ENCODE data around the gene DPH5. TPM values are rescaled to one million over a fixed set of nuclear protein-coding genes. Genes with fewer than 3 reads are reported as not detected.
"Not testable (repeated sequence)": the region's sequence is repeated elsewhere in the genome, so short reads cannot be mapped to it uniquely, and the experiment has no call there.

Gene DPH5
- total RNA-seq, 2 experiments from 2014 or later = 19.4 to 45.6 TPM

DNA sequence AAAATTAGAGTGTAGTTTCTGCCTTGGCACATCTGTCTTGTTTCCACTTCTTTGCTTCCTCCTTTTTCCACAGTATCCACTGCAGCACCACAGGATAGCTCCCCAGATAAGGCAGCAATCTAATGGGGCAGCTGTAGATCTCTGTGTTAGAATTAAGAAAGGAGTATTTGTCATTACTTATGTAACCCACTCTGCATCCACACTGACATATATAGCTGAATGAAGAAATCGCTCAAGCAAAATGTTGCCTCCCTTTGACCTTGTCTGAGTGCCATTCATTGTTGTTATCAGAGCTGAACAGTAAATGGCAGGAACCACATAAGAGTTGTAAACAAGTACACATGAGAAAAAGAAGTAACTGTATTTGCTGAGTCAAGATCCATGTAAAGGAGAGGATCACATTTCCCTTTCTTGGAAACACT, 45.9 kb upstream of the DPH5 start:
- intact Hi-C loops (cut with micrococcal nuclease; ENCODE audit: unreplicated experiment) = loop anchor here (5.0 kb wide), 1 partner anchor 51 kb away; no protein-coding TSS in a partner anchor
- H3K4me3 ChIP-seq (ENCODE audit: low read depth, low read length, poor library complexity, severe bottlenecking) = no peak overlapping the region
- no peak for DNase-seq (ENCODE audit: low spot score)
- no TSS peak for BruUV-seq (replicated peaks)
- no peaks in the 10 kb centered on the region for H3K9me2 ChIP-seq (ENCODE audit: insufficient read depth, low read length)
- CTCF ChIA-PET (ENCODE audit: unreplicated experiment) = no interaction called here
- H3K27ac ChIP-seq (ENCODE audit: low read depth, low read length, poor library complexity, severe bottlenecking) = no peak overlapping the region
- POLR2A ChIA-PET = interaction anchor here (0.5 to 0.7 kb wide), 2 partner anchors 167 to 563 kb away, joined by 3 read pairs; no protein-coding TSS in a partner anchor
- H3K79me2 ChIP-seq (ENCODE audit: insufficient read depth, low read depth, low read length) = no peaks in the 10 kb centered on the region
- H3K4me2 ChIP-seq (ENCODE audit: low read length) = no peak overlapping the region
- no peaks in the 10 kb centered on the region for H3K4me1 ChIP-seq (ENCODE audit: insufficient read depth, low read length, poor library complexity, severe bottlenecking)
- no peaks in the 10 kb centered on the region for H4K20me1 ChIP-seq (ENCODE audit: insufficient read depth, low read length)
- no peaks in the 10 kb centered on the region for H3K9me3 ChIP-seq (ENCODE audit: low read length)
- TF ChIP-seq EZH2phosphoT487 (IDR thresholded peaks at IDR 0.05; ENCODE audit: borderline replicate concordance, low read depth, low read length) = no peak
- TF ChIP-seq, protein P1, sequence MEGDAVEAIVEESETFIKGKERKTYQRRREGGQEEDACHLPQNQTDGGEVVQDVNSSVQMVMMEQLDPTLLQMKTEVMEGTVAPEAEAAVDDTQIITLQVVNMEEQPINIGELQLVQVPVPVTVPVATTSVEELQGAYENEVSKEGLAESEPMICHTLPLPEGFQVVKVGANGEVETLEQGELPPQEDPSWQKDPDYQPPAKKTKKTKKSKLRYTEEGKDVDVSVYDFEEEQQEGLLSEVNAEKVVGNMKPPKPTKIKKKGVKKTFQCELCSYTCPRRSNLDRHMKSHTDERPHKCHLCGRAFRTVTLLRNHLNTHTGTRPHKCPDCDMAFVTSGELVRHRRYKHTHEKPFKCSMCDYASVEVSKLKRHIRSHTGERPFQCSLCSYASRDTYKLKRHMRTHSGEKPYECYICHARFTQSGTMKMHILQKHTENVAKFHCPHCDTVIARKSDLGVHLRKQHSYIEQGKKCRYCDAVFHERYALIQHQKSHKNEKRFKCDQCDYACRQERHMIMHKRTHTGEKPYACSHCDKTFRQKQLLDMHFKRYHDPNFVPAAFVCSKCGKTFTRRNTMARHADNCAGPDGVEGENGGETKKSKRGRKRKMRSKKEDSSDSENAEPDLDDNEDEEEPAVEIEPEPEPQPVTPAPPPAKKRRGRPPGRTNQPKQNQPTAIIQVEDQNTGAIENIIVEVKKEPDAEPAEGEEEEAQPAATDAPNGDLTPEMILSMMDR (conservative IDR thresholded peaks at IDR 0.05; ENCODE audit: low read length) = no peak
- H3K36me3 ChIP-seq (ENCODE audit: insufficient read depth, low read length) = peaks cover 6% of the 10 kb centered on the region; the same call in 1 of the 2 replicates
- H2AFZ ChIP-seq (ENCODE audit: low read length) = no peak overlapping the region

DNA sequence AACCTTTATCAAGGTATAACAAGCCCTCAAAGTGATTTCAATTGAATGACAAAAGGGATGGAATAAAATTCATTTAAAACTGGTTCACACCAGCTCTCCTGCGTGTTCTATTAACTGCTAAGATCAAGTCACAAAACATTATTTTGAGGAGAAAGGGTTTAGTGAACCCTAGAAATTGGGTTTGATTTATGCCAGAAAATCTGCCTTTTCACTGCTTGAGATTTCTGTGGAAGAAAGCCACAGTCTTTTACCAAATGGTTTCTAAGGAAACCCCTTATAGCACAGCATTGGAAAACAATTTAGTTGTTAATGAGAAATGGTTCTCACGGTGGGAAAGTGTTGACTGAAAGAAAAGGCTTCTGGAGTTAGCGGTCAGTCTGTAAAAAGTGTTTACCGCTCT, 43.6 kb upstream of the DPH5 start:
- H3K79me2 ChIP-seq (ENCODE audit: insufficient read depth, low read depth, low read length) = no peaks in the 10 kb centered on the region
- ChIA-PET POLR2A (no interaction called here), CTCF (ENCODE audit: unreplicated experiment) (no interaction called here)
- no peaks in the 10 kb centered on the region for H3K36me3 ChIP-seq (ENCODE audit: insufficient read depth, low read length)
- no peaks in the 10 kb centered on the region for H3K4me1 ChIP-seq (ENCODE audit: insufficient read depth, low read length, poor library complexity, severe bottlenecking)
- no TSS peak for BruUV-seq (replicated peaks)
- H3K9me3 ChIP-seq (ENCODE audit: low read length) = no peaks in the 10 kb centered on the region
- H2AFZ ChIP-seq (ENCODE audit: low read length) = no peak overlapping the region
- DNase-seq (ENCODE audit: low spot score) = no peak
- no peak overlapping the region for H3K4me3 ChIP-seq (ENCODE audit: low read depth, low read length, poor library complexity, severe bottlenecking)
- TF ChIP-seq, protein P1 (conservative IDR thresholded peaks at IDR 0.05; ENCODE audit: low read length) = no peak
- TF ChIP-seq EZH2phosphoT487 (IDR thresholded peaks at IDR 0.05; ENCODE audit: borderline replicate concordance, low read depth, low read length) = no peak
- H3K27ac ChIP-seq (ENCODE audit: low read depth, low read length, poor library complexity, severe bottlenecking) = no peak overlapping the region
- H4K20me1 ChIP-seq (ENCODE audit: insufficient read depth, low read length) = no peaks in the 10 kb centered on the region
- intact Hi-C loops (cut with micrococcal nuclease; ENCODE audit: unreplicated experiment) = no loop called here
- H3K4me2 ChIP-seq (ENCODE audit: low read length) = no peak overlapping the region
- H3K9me2 ChIP-seq (ENCODE audit: insufficient read depth, low read length) = no peaks in the 10 kb centered on the region

DNA sequence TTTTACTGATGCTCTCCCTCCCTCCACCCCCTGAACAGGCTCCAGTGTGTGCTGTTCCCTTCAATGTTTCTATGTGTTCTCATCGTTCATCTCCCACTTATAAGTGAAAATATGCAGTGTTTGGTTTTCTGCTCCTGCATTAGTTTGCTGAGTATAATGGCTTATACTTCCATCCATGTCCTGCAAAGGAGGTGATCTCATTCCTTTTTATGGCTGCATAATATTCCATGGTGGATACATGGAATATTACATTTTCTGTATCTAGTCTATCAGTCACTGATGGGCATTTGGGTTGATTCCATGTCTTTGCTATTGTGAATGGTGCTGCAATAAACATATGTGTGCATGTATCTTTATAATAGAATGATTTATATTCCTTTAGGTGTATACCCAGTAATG, 41.4 kb upstream of the DPH5 start:
- H3K9me3 ChIP-seq (ENCODE audit: low read length); H2AFZ ChIP-seq (ENCODE audit: low read length); BruUV-seq (replicated peaks); H3K79me2 ChIP-seq (ENCODE audit: insufficient read depth, low read depth, low read length); H3K4me3 ChIP-seq (ENCODE audit: low read depth, low read length, poor library complexity, severe bottlenecking); H3K4me1 ChIP-seq (ENCODE audit: insufficient read depth, low read length, poor library complexity, severe bottlenecking); H3K9me2 ChIP-seq (ENCODE audit: insufficient read depth, low read length); H4K20me1 ChIP-seq (ENCODE audit: insufficient read depth, low read length); H3K4me2 ChIP-seq (ENCODE audit: low read length); H3K27ac ChIP-seq (ENCODE audit: low read depth, low read length, poor library complexity, severe bottlenecking); DNase-seq (ENCODE audit: low spot score); intact Hi-C loops (cut with micrococcal nuclease; ENCODE audit: unreplicated experiment); H3K36me3 ChIP-seq (ENCODE audit: insufficient read depth, low read length); CTCF ChIA-PET (ENCODE audit: unreplicated experiment): not testable (repeated sequence)
- POLR2A ChIA-PET = interaction anchor here (1.4 kb wide), 1 partner anchor 30 kb away, joined by 3 read pairs; no protein-coding TSS in a partner anchor

Measured in OCI-LY7 (cell line).